ENCODE measurements around the gene WDR83. TPM values are rescaled to one million over a fixed set of nuclear protein-coding genes. Genes with fewer than 3 reads are reported as not detected.

The WDR83 gene
- total and polyA plus RNA-seq, 2 experiments from 2014 or later = 12.5 to 18.5 TPM

DNA sequence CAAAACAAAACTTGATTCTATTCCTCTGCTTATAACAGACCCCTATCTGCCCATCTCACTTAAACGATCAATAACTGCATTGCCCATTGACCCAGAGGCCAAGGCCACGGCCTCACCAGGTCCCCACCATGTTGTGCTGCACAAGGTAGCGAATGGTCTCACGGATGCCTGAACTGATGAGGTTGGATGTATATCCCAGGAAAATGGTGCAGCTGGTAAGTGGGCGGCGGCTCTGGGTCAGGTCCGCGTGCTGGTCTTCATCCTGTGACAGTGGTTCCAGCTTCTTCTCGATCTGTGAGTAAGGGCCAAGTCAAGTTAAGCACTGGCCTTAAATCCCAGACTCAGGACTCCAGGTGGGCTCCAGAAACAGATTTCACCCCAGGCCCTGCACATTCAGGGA, 13.4 kb downstream of the WDR83 start:
- H3K27me3 Mint-ChIP-seq (ENCODE audit: insufficient read depth, low read depth, poor library complexity) = peaks cover 25% of the 10 kb centered on the region
- H3K36me3 ChIP-seq (ENCODE audit: insufficient read depth) = peaks cover 19% of the 10 kb centered on the region; the same call in 1 of the 2 replicates
- TF ChIP-seq NANOG (IDR thresholded peaks at IDR 0.05; ENCODE audit: borderline replicate concordance) (no peak), CREB1 (CRISPR knock-in tag; IDR thresholded peaks at IDR 0.05; ENCODE audit: low read depth) (no peak), ZNF331 (CRISPR knock-in tag; IDR thresholded peaks at IDR 0.05; ENCODE audit: low read depth) (no peak), EZH2 (IDR thresholded peaks at IDR 0.05; ENCODE audit: low read depth, unreplicated experiment) (no peak), ZNF114 (CRISPR knock-in tag; IDR thresholded peaks at IDR 0.05) (no peak)
- TF ChIP-seq, protein P1, sequence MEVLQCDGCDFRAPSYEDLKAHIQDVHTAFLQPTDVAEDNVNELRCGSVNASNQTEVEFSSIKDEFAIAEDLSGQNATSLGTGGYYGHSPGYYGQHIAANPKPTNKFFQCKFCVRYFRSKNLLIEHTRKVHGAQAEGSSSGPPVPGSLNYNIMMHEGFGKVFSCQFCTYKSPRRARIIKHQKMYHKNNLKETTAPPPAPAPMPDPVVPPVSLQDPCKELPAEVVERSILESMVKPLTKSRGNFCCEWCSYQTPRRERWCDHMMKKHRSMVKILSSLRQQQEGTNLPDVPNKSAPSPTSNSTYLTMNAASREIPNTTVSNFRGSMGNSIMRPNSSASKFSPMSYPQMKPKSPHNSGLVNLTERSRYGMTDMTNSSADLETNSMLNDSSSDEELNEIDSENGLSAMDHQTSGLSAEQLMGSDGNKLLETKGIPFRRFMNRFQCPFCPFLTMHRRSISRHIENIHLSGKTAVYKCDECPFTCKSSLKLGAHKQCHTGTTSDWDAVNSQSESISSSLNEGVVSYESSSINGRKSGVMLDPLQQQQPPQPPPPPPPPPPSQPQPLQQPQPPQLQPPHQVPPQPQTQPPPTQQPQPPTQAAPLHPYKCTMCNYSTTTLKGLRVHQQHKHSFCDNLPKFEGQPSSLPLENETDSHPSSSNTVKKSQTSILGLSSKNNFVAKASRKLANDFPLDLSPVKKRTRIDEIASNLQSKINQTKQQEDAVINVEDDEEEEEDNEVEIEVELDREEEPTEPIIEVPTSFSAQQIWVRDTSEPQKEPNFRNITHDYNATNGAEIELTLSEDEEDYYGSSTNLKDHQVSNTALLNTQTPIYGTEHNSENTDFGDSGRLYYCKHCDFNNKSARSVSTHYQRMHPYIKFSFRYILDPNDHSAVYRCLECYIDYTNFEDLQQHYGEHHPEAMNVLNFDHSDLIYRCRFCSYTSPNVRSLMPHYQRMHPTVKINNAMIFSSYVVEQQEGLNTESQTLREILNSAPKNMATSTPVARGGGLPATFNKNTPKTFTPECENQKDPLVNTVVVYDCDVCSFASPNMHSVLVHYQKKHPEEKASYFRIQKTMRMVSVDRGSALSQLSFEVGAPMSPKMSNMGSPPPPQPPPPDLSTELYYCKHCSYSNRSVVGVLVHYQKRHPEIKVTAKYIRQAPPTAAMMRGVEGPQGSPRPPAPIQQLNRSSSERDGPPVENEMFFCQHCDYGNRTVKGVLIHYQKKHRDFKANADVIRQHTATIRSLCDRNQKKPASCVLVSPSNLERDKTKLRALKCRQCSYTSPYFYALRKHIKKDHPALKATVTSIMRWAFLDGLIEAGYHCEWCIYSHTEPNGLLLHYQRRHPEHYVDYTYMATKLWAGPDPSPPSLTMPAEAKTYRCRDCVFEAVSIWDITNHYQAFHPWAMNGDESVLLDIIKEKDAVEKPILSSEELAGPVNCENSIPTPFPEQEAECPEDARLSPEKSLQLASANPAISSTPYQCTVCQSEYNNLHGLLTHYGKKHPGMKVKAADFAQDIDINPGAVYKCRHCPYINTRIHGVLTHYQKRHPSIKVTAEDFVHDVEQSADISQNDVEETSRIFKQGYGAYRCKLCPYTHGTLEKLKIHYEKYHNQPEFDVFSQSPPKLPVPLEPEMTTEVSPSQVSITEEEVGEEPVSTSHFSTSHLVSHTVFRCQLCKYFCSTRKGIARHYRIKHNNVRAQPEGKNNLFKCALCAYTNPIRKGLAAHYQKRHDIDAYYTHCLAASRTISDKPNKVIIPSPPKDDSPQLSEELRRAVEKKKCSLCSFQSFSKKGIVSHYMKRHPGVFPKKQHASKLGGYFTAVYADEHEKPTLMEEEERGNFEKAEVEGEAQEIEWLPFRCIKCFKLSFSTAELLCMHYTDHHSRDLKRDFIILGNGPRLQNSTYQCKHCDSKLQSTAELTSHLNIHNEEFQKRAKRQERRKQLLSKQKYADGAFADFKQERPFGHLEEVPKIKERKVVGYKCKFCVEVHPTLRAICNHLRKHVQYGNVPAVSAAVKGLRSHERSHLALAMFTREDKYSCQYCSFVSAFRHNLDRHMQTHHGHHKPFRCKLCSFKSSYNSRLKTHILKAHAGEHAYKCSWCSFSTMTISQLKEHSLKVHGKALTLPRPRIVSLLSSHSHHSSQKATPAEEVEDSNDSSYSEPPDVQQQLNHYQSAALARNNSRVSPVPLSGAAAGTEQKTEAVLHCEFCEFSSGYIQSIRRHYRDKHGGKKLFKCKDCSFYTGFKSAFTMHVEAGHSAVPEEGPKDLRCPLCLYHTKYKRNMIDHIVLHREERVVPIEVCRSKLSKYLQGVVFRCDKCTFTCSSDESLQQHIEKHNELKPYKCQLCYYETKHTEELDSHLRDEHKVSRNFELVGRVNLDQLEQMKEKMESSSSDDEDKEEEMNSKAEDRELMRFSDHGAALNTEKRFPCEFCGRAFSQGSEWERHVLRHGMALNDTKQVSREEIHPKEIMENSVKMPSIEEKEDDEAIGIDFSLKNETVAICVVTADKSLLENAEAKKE (CRISPR knock-in tag; IDR thresholded peaks at IDR 0.05) = no peak
- TF ChIP-seq, protein P2, sequence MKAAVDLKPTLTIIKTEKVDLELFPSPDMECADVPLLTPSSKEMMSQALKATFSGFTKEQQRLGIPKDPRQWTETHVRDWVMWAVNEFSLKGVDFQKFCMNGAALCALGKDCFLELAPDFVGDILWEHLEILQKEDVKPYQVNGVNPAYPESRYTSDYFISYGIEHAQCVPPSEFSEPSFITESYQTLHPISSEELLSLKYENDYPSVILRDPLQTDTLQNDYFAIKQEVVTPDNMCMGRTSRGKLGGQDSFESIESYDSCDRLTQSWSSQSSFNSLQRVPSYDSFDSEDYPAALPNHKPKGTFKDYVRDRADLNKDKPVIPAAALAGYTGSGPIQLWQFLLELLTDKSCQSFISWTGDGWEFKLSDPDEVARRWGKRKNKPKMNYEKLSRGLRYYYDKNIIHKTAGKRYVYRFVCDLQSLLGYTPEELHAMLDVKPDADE (IDR thresholded peaks at IDR 0.05) = no peak

More for the DNA sequence above, 13.4 kb downstream of the WDR83 start:
- ATAC-seq (no peak), DNase-seq (ENCODE audit: low spot score) (no peak)
- Histone ChIP-seq H3F3A (replicated peaks; ENCODE audit: low read depth) (peaks cover 24% of the 10 kb centered on the region), H3K4me1 (ENCODE audit: insufficient read depth) (no peaks in the 10 kb centered on the region), H4K20me1 (replicated peaks; ENCODE audit: insufficient read depth) (peaks cover 10% of the 10 kb centered on the region), H2AFZ (no peak overlapping the region), H3K9me2 (ENCODE audit: insufficient read depth) (no peaks in the 10 kb centered on the region), H3K27me3 (ENCODE audit: insufficient read depth) (no peaks in the 10 kb centered on the region), H3K27ac (ENCODE audit: low read depth) (no peak overlapping the region), H3K4me2 (no peak overlapping the region), H3K4me3 (peak overlapping the region; percentile 60; the same call in 1 of the 2 replicates), H3K79me2 (replicated peaks; ENCODE audit: insufficient read depth) (peaks cover 9% of the 10 kb centered on the region)
- Mint-ChIP-seq H3K9me3 (peaks cover 4% of the 10 kb centered on the region; the same call in 1 of the 3 replicates), H3K4me3 (peak overlapping the region; percentile 92), H3K27ac (no peak overlapping the region), H3K36me3 (ENCODE audit: low read depth) (peaks cover 54% of the 10 kb centered on the region), H3K4me1 (peaks cover 2% of the 10 kb centered on the region; the same call in 2 of the 3 replicates)
